HCT116 (cell line): Measurements from ENCODE around the gene FOXO6. TPM values are rescaled to one million over a fixed set of nuclear protein-coding genes. Genes with fewer than 3 reads are reported as not detected.

Experiments used
- ATAC-seq: fragments of 200-7000 bp; cut with Tn5 transposase; 2 replicates; pipeline ENCODE4 v1.9.1; 2020; ENCODE audit warnings: mild to moderate bottlenecking, moderate library complexity
- BruUV-seq: library from RNA; stranded (reverse); fragments of 400-500 nt; replicated peaks from 2 replicates; lab custom pipeline; 2021; lab: Mats Ljungman, UMichigan
- CTCF ChIA-PET: fragments of 300-600 bp; sonication (Branson Sonifier 250); formaldehyde crosslinking; loops from one replicate; lab custom pipeline; 2021; ENCODE audit warnings: antibody characterized with exemption; lab: Charles Lee
- POLR2A ChIA-PET: fragments of 300-600, 350-600 bp; sonication (Branson Sonifier 250); formaldehyde crosslinking; loops from one replicate; lab custom pipeline; 2021; ENCODE audit warnings: antibody characterized with exemption; lab: Charles Lee
- RAD21 ChIA-PET, 2 experiments: fragments of 300-600 bp; sonication (Branson Sonifier 250); formaldehyde crosslinking; loops; one replicate each; lab custom pipeline; 2023; ENCODE audit warnings: low total read pairs in 2 of 2; ENCODE audit not compliant: uncharacterized antibody in 2 of 2, unreplicated experiment in 2 of 2, low non-redundant PET in 1 of 2; lab: Charles Lee
- DNase-seq: peaks from one replicate; pipeline ENCODE4 v3.0.0-alpha.2; 2010; ENCODE audit warnings: low read depth, low spot score
- H2AFZ ChIP-seq: fragments of 200-600 bp; shearing (Covaris generic), sonication (generic); 2 replicates; pipeline ENCODE4 v1.6.1; 2017; ENCODE audit warnings: low read depth, mixed run types, mixed read lengths, antibody characterized with exemption, low read length; ENCODE audit not compliant: poor library complexity, severe bottlenecking
- H3K27ac ChIP-seq: 2 replicates; pipeline ENCODE4 v1.5.1; 2012; ENCODE audit warnings: low read depth, low read length
- H3K27me3 ChIP-seq: fragments of 200-600 bp; sonication (generic); 2 replicates; pipeline ENCODE4 v1.6.1; 2016; ENCODE audit warnings: mixed run types, low read length, mixed read lengths; ENCODE audit not compliant: insufficient read depth
- H3K36me3 ChIP-seq, 2 experiments: fragments of 200-500 bp in 1 of 2; fragments of 200-600 bp in 1 of 2; sonication (Bioruptor generic) in 1 of 2; sonication (generic) in 1 of 2; 2 replicates each; pipeline versions ENCODE4 v1.5.1 to v1.6.1; 2014 to 2016; ENCODE audit warnings: low read length in 2 of 2, inconsistent platforms in 1 of 2, mixed read lengths in 1 of 2, mixed run types in 1 of 2; ENCODE audit not compliant: insufficient read depth in 2 of 2, control insufficient read depth in 1 of 2
- H3K4me1 ChIP-seq, 2 experiments: fragments of 200-600 bp in 1 of 2; sonication (generic) in 1 of 2; 2 replicates each; pipeline versions ENCODE4 v1.5.1 to v1.6.1; 2012 to 2017; ENCODE audit warnings: low read length in 2 of 2, inconsistent platforms in 1 of 2, mild to moderate bottlenecking in 1 of 2, mixed read lengths in 1 of 2, mixed run types in 1 of 2, moderate library complexity in 1 of 2; ENCODE audit not compliant: insufficient read depth in 2 of 2, control insufficient read depth in 1 of 2
- H3K4me2 ChIP-seq: fragments of 200-600 bp; sonication (generic); 2 replicates; pipeline ENCODE4 v1.6.1; 2017; ENCODE audit warnings: mixed run types, low read length, mixed read lengths
- H3K4me3 ChIP-seq, 2 experiments: fragments of 200-600 bp in 1 of 2; sonication (generic) in 1 of 2; replicated peaks in 1 of 2; 2 replicates each; pipeline ENCODE4 v1.5.1; 2011 to 2016; ENCODE audit warnings: low read length in 2 of 2, control low read depth in 1 of 2, low read depth in 1 of 2, mild to moderate bottlenecking in 1 of 2, mixed read lengths in 1 of 2, mixed run types in 1 of 2
- H3K79me2 ChIP-seq: fragments of 200-600 bp; sonication (generic); 2 replicates; pipeline ENCODE4 v1.6.1; 2017; ENCODE audit warnings: mild to moderate bottlenecking, mixed run types, low read length, moderate library complexity, mixed read lengths; ENCODE audit not compliant: insufficient read depth
- H3K9ac ChIP-seq: fragments of 200-600 bp; sonication (generic); 2 replicates; pipeline ENCODE4 v1.6.1; 2016; ENCODE audit warnings: low read length, mixed read lengths
- H3K9me2 ChIP-seq: fragments of 200-600 bp; sonication (generic), shearing (Covaris generic); 2 replicates; pipeline ENCODE4 v1.6.1; 2017; ENCODE audit warnings: mixed run types, mild to moderate bottlenecking, moderate library complexity; ENCODE audit not compliant: insufficient read depth
- H3K9me3 ChIP-seq, 2 experiments: fragments of 200-500 bp in 1 of 2; fragments of 200-600 bp in 1 of 2; sonication (Bioruptor generic) in 1 of 2; sonication (generic) in 1 of 2; 2 replicates each; pipeline ENCODE4 v1.6.1; 2014 to 2017; ENCODE audit warnings: low read length in 2 of 2, mixed read lengths in 2 of 2, inconsistent platforms in 1 of 2, low read depth in 1 of 2, mild to moderate bottlenecking in 1 of 2, mixed run types in 1 of 2, moderate library complexity in 1 of 2; ENCODE audit not compliant: control insufficient read depth in 1 of 2, insufficient read depth in 1 of 2
- H4K20me1 ChIP-seq: fragments of 200-600 bp; sonication (generic), shearing (Covaris generic); 2 replicates; pipeline ENCODE4 v1.6.1; 2017; ENCODE audit warnings: mixed run types, mild to moderate bottlenecking, moderate library complexity; ENCODE audit not compliant: insufficient read depth
- CEBPB ChIP-seq: IDR thresholded peaks from 2 replicates; pipeline ENCODE4 v1.6.1; 2012; ENCODE audit warnings: low read depth
- EGR1 ChIP-seq: IDR thresholded peaks from 2 replicates; pipeline ENCODE4 v1.6.1; 2012; ENCODE audit warnings: low read depth
- EZH2 ChIP-seq: fragments of 200-600 bp; sonication (generic); IDR thresholded peaks from 2 replicates; pipeline ENCODE4 v1.6.1; 2017; ENCODE audit warnings: antibody characterized with exemption, mixed run types
- EZH2phosphoT487 ChIP-seq: fragments of 200-600 bp; IDR thresholded peaks from 2 replicates; pipeline ENCODE4 v1.6.1; 2018; ENCODE audit warnings: antibody characterized with exemption, borderline replicate concordance
- FOSL1 ChIP-seq: IDR thresholded peaks from 2 replicates; pipeline ENCODE4 v1.6.1; 2012; ENCODE audit warnings: low read depth
- JUND ChIP-seq: IDR thresholded peaks from 2 replicates; pipeline ENCODE4 v1.6.1; 2012
- POLR2A ChIP-seq: IDR thresholded peaks from 2 replicates; pipeline ENCODE4 v1.7.0; 2011; ENCODE audit warnings: borderline replicate concordance; ENCODE audit not compliant: insufficient read depth, insufficient read length; ENCODE audit errors: extremely low read depth
- RAD21 ChIP-seq: IDR thresholded peaks from 2 replicates; pipeline ENCODE4 v1.6.1; 2012; ENCODE audit warnings: low read depth, mild to moderate bottlenecking
- SIN3A ChIP-seq: IDR thresholded peaks from 2 replicates; pipeline ENCODE4 v1.6.1; 2012; ENCODE audit warnings: low read depth
- SRF ChIP-seq: IDR thresholded peaks from 2 replicates; pipeline ENCODE4 v1.6.1; 2012; ENCODE audit warnings: low read depth
- TCF7L2 ChIP-seq: IDR thresholded peaks from 2 replicates; pipeline ENCODE4 v1.7.0; 2011; ENCODE audit warnings: borderline replicate concordance, inconsistent platforms; ENCODE audit not compliant: insufficient read depth, insufficient read length; ENCODE audit errors: extremely low read depth
- ZBTB33 ChIP-seq: IDR thresholded peaks from 2 replicates; pipeline ENCODE4 v1.6.1; 2011; ENCODE audit warnings: mild to moderate bottlenecking, low read length, moderate library complexity; ENCODE audit not compliant: insufficient replicate concordance; ENCODE audit errors: extremely low read depth
- ZNF274 ChIP-seq: fragments of 200-500 bp; sonication (Bioruptor generic); IDR thresholded peaks from 2 replicates; pipeline ENCODE4 v1.6.1; 2014; ENCODE audit warnings: mild to moderate bottlenecking, low read depth, low read length, inconsistent platforms
- intact Hi-C: fragments of 100-400 bp; cut with micrococcal nuclease; formaldehyde crosslinking; loops from 2 replicates; pipeline ENCODE4 v1.10.0; 2022
- total RNA-seq: library from RNA; stranded (reverse); gene quantifications from one replicate; pipeline ENCODE4 v1.2.1, GENCODE V29; 2021; ENCODE audit not compliant: unreplicated experiment
- TF ChIP-seq, protein P1 (sequence below): IDR thresholded peaks from 2 replicates; pipeline ENCODE4 v1.6.1; 2012; ENCODE audit warnings: low read depth
- TF ChIP-seq, protein P2 (sequence below), 3 experiments: fragments of 200-600 bp in 1 of 3; sonication (generic) in 1 of 3; IDR thresholded peaks in 2 of 3; conservative IDR thresholded peaks in 1 of 3; 2 replicates each; pipeline ENCODE4 v1.5.1; 2012 to 2017; ENCODE audit warnings: low read depth in 2 of 3, low read length in 2 of 3, antibody characterized with exemption in 1 of 3, borderline replicate concordance in 1 of 3, control low read depth in 1 of 3, mild to moderate bottlenecking in 1 of 3, mixed read lengths in 1 of 3, mixed run types in 1 of 3, moderate library complexity in 1 of 3; ENCODE audit not compliant: insufficient read depth in 1 of 3

FOXO6 gene
- total RNA-seq, 1 experiment from 2014 or later: 7.0 TPM

GRCh38 chr1:41393716-41394368 lies 32.6 kb downstream of the FOXO6 start (continued):
- TF ChIP-seq, protein P1, sequence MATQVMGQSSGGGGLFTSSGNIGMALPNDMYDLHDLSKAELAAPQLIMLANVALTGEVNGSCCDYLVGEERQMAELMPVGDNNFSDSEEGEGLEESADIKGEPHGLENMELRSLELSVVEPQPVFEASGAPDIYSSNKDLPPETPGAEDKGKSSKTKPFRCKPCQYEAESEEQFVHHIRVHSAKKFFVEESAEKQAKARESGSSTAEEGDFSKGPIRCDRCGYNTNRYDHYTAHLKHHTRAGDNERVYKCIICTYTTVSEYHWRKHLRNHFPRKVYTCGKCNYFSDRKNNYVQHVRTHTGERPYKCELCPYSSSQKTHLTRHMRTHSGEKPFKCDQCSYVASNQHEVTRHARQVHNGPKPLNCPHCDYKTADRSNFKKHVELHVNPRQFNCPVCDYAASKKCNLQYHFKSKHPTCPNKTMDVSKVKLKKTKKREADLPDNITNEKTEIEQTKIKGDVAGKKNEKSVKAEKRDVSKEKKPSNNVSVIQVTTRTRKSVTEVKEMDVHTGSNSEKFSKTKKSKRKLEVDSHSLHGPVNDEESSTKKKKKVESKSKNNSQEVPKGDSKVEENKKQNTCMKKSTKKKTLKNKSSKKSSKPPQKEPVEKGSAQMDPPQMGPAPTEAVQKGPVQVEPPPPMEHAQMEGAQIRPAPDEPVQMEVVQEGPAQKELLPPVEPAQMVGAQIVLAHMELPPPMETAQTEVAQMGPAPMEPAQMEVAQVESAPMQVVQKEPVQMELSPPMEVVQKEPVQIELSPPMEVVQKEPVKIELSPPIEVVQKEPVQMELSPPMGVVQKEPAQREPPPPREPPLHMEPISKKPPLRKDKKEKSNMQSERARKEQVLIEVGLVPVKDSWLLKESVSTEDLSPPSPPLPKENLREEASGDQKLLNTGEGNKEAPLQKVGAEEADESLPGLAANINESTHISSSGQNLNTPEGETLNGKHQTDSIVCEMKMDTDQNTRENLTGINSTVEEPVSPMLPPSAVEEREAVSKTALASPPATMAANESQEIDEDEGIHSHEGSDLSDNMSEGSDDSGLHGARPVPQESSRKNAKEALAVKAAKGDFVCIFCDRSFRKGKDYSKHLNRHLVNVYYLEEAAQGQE: no peak
- no peak for TF ChIP-seq SRF
- no peak for TF ChIP-seq EGR1
- TF ChIP-seq, all 23 proteins: peak for 0

DNA sequence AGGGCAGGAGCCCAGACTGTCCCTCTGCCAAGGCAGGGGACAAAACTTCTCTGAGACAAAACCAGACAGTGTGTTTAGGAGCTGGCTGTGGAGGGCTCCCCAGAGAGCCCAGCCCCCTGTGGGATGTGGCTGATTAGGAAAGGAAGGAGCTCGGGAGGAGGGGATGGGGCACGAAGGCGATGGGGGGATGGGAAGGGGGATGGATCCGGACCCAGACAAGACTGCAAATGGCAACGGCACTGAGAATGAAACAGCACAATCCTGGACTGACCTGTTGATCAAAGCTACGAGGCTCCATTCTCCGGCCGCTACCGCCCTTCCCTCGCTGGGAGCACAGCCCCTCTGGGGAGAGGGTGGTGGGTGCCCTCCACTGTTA lies 33.1 kb downstream of the FOXO6 start:
- Histone ChIP-seq H4K20me1 (no peaks in the 10 kb centered on the region), H3K9ac (no peak overlapping the region), H3K4me1 (no peaks in the 10 kb centered on the region; a peak in 1 of 4 replicates), H3K9me2 (no peaks in the 10 kb centered on the region), H3K36me3 (no peaks in the 10 kb centered on the region), H3K27ac (no peak overlapping the region), H3K4me3 (no peak overlapping the region), H3K9me3 (no peaks in the 10 kb centered on the region), H2AFZ (no peak overlapping the region), H3K79me2 (no peaks in the 10 kb centered on the region), H3K4me2 (no peak overlapping the region), H3K27me3 (no peaks in the 10 kb centered on the region; the same call in 1 of the 2 replicates)
- ChIA-PET CTCF (no interaction called here), RAD21 (no interaction called here), POLR2A (no interaction called here)
- intact Hi-C loops: no loop called here
- ATAC-seq (no peak), DNase-seq (no peak)
- no TSS peak for BruUV-seq
- TF ChIP-seq CEBPB (no peak), EZH2 (no peak), ZNF274 (no peak), RAD21 (no peak), ZBTB33 (no peak), EGR1 (no peak), FOSL1 (no peak), TCF7L2 (no peak), EZH2phosphoT487 (no peak), POLR2A (no peak), SIN3A (no peak), SRF (no peak), JUND (no peak)
- TF ChIP-seq, protein P2, sequence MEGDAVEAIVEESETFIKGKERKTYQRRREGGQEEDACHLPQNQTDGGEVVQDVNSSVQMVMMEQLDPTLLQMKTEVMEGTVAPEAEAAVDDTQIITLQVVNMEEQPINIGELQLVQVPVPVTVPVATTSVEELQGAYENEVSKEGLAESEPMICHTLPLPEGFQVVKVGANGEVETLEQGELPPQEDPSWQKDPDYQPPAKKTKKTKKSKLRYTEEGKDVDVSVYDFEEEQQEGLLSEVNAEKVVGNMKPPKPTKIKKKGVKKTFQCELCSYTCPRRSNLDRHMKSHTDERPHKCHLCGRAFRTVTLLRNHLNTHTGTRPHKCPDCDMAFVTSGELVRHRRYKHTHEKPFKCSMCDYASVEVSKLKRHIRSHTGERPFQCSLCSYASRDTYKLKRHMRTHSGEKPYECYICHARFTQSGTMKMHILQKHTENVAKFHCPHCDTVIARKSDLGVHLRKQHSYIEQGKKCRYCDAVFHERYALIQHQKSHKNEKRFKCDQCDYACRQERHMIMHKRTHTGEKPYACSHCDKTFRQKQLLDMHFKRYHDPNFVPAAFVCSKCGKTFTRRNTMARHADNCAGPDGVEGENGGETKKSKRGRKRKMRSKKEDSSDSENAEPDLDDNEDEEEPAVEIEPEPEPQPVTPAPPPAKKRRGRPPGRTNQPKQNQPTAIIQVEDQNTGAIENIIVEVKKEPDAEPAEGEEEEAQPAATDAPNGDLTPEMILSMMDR (IDR thresholded peaks at IDR 0.05 in 2 of 3, conservative IDR thresholded peaks at IDR 0.05 in 1 of 3; ENCODE audit: borderline replicate concordance in 1 of 3, insufficient read depth in 1 of 3, low read depth in 2 of 3, low read length in 2 of 3): no peak
